Neural cell (in vitro differentiated cells): ENCODE results near the gene CD226.

Source experiments
- REST ChIP-seq: IDR thresholded peaks from 2 replicates; pipeline ENCODE4 v1.6.1; 2012; ENCODE audit warnings: borderline replicate concordance
- TF ChIP-seq, protein P1 (sequence below): fragments of 450-650 bp; IDR thresholded peaks from 2 replicates; pipeline ENCODE4 v1.5.1; 2014; ENCODE audit warnings: antibody characterized with exemption, mild to moderate bottlenecking, moderate library complexity; ENCODE audit not compliant: poor library complexity, severe bottlenecking

DNA sequence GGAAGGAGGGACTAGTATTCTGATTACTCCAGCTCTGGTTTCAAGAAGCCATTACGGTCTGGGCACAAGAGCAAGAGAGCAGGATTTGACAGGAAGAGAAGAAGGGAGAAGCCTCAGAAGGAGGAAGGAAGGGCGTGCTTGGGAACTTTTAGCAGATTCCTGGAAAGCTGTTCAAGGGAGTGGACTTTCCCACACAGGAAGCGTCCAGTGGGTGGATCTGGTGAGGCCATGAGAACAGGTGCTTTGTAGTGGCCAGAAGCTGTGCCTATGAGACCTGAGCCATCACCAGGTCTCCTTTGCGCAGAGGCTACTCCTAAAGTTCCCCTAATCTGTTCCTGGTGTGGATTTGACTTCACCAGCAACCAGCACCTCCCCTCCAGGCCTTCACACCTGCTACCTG is 62.3 kb downstream of the CD226 start:
- TF ChIP-seq, protein P1, sequence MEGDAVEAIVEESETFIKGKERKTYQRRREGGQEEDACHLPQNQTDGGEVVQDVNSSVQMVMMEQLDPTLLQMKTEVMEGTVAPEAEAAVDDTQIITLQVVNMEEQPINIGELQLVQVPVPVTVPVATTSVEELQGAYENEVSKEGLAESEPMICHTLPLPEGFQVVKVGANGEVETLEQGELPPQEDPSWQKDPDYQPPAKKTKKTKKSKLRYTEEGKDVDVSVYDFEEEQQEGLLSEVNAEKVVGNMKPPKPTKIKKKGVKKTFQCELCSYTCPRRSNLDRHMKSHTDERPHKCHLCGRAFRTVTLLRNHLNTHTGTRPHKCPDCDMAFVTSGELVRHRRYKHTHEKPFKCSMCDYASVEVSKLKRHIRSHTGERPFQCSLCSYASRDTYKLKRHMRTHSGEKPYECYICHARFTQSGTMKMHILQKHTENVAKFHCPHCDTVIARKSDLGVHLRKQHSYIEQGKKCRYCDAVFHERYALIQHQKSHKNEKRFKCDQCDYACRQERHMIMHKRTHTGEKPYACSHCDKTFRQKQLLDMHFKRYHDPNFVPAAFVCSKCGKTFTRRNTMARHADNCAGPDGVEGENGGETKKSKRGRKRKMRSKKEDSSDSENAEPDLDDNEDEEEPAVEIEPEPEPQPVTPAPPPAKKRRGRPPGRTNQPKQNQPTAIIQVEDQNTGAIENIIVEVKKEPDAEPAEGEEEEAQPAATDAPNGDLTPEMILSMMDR = no peak
- no peak for TF ChIP-seq REST
